Stomach (tissue), 4 donors: ENCODE measurements around the gene PRLH.

Experiments
- POLR2A ChIP-seq, 4 donors: fragments of 450-650 bp; IDR thresholded peaks; one replicate each; pipeline ENCODE4 v1.6.1; 2016; ENCODE audit warnings: antibody characterized with exemption in 4 of 4, control low read depth in 2 of 4, mild to moderate bottlenecking in 1 of 4, moderate library complexity in 1 of 4
- TF ChIP-seq, protein P1 (sequence below), 7 experiments: fragments of 450-650 bp in 4 of 7; fragments of 200-600 bp in 3 of 7; sonication (generic) in 3 of 7; IDR thresholded peaks; one replicate each; pipeline ENCODE4 v1.5.1; 2016 to 2019; ENCODE audit warnings: antibody characterized with exemption in 7 of 7, control low read depth in 2 of 7, mild to moderate bottlenecking in 1 of 7

DNA sequence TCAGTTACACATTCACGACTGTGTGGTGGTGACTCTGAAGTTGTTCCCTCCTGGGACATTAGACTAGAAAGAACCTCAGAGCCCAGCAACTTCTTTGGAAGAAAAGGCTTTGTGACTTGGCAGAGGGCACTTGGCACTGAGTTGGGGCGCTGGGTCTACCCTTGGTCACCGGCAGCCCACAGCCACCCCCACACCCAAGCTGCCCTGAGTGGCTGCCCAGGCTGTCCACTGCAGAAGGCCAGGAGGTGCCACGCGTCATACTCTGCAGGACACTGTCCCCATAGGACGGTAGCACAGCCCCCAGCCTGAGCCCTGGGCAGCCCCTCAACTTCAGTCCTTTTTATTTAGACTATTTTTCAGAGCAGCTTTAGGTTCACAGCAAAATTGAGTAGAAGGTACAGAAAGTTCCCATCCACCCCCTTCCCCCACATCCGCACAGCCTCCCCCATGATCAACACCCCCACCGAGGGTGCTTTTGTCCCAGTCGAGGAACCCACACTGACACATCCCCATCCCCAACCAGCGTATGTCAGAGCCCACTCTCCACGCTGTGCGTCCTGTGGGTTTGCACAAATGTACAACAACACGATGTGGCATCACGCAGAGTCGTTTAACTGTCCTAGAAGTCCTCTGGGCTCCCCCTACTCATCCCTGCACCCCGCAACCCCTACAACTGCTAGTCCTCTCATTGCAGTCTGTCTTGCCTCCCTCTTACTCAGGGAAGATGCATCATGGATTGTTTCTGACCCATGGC is 1.1 kb downstream of the PRLH start:
- TF ChIP-seq, protein P1, sequence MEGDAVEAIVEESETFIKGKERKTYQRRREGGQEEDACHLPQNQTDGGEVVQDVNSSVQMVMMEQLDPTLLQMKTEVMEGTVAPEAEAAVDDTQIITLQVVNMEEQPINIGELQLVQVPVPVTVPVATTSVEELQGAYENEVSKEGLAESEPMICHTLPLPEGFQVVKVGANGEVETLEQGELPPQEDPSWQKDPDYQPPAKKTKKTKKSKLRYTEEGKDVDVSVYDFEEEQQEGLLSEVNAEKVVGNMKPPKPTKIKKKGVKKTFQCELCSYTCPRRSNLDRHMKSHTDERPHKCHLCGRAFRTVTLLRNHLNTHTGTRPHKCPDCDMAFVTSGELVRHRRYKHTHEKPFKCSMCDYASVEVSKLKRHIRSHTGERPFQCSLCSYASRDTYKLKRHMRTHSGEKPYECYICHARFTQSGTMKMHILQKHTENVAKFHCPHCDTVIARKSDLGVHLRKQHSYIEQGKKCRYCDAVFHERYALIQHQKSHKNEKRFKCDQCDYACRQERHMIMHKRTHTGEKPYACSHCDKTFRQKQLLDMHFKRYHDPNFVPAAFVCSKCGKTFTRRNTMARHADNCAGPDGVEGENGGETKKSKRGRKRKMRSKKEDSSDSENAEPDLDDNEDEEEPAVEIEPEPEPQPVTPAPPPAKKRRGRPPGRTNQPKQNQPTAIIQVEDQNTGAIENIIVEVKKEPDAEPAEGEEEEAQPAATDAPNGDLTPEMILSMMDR (IDR thresholded peaks at IDR 0.05), result no peak
- no peak for TF ChIP-seq POLR2A (IDR thresholded peaks at IDR 0.05)
